Naive thymus-derived CD4-positive, alpha-beta T cell (primary cell): ENCODE data around the gene NHS. TPM values are rescaled to one million over a fixed set of nuclear protein-coding genes. Genes with fewer than 3 reads are reported as not detected.

Source experiments
- ATAC-seq: fragments of 150-1000 bp; cut with Tn5 transposase; 2 replicates; pipeline ENCODE4 v1.10.0; 2021; ENCODE audit warnings: mild to moderate bottlenecking, moderate library complexity
- CTCF ChIA-PET: fragments of 350-600 bp; sonication (Branson Sonifier 250); formaldehyde crosslinking; loops from one replicate; lab custom pipeline; 2021; ENCODE audit warnings: antibody characterized with exemption; lab: Charles Lee
- POLR2A ChIA-PET: fragments of 350-600 bp; sonication (Branson Sonifier 250); formaldehyde crosslinking; loops from one replicate; lab custom pipeline; 2021; ENCODE audit warnings: antibody characterized with exemption, inconsistent platforms; lab: Charles Lee
- DNase-seq, 9 donors: peaks; one replicate each; pipeline versions ENCODE4 v3.0.0 to v3.0.0-alpha.2; 2020 to 2022; ENCODE audit warnings: mixed read lengths in 1 of 9
- H3K27ac ChIP-seq: one replicate; pipeline ENCODE4 v1.7.0; 2013; ENCODE audit warnings: mild to moderate bottlenecking, low read depth, low read length, moderate library complexity
- H3K27me3 ChIP-seq, 2 donors: one replicate each; pipeline ENCODE4 v1.7.0; 2013; ENCODE audit warnings: low read length in 2 of 2, mild to moderate bottlenecking in 2 of 2, moderate library complexity in 2 of 2; ENCODE audit not compliant: control insufficient read depth in 2 of 2, insufficient read depth in 2 of 2
- H3K36me3 ChIP-seq, 3 experiments: 1 replicate in 2 of 3; 2 replicates in 1 of 3; pipeline ENCODE4 v1.7.0; 2013; ENCODE audit warnings: low read length in 3 of 3, mild to moderate bottlenecking in 3 of 3, moderate library complexity in 1 of 3; ENCODE audit not compliant: insufficient read depth in 3 of 3, control insufficient read depth in 2 of 3
- H3K4me1 ChIP-seq, 2 donors: one replicate each; pipeline ENCODE4 v1.7.0; 2013; ENCODE audit warnings: low read length in 2 of 2, mild to moderate bottlenecking in 2 of 2, moderate library complexity in 1 of 2; ENCODE audit not compliant: control insufficient read depth in 2 of 2, insufficient read depth in 2 of 2
- H3K4me3 ChIP-seq: 2 replicates; pipeline ENCODE4 v1.7.0; 2013; ENCODE audit warnings: mild to moderate bottlenecking, low read length
- H3K9me3 ChIP-seq, 3 experiments: 1 replicate in 2 of 3; 2 replicates in 1 of 3; pipeline ENCODE4 v1.7.0; 2013; ENCODE audit warnings: low read length in 3 of 3; ENCODE audit not compliant: control insufficient read depth in 2 of 3
- H3K27ac Mint-ChIP-seq, 9 donors: one replicate each; pipeline ENCODE4 v1.8.0; 2020 to 2022; ENCODE audit warnings: mixed read lengths in 9 of 9, mild to moderate bottlenecking in 8 of 9, moderate library complexity in 5 of 9, inconsistent platforms in 2 of 9
- H3K27me3 Mint-ChIP-seq, 5 donors: one replicate each; pipeline ENCODE4 v1.8.0; 2021 to 2022; ENCODE audit warnings: mixed read lengths in 5 of 5, mild to moderate bottlenecking in 1 of 5
- H3K36me3 Mint-ChIP-seq, 5 donors: one replicate each; pipeline ENCODE4 v1.8.0; 2020 to 2022; ENCODE audit warnings: mixed read lengths in 5 of 5, mild to moderate bottlenecking in 3 of 5, inconsistent platforms in 1 of 5
- H3K4me1 Mint-ChIP-seq, 7 donors: one replicate each; pipeline ENCODE4 v1.8.0; 2020 to 2022; ENCODE audit warnings: mixed read lengths in 7 of 7, mild to moderate bottlenecking in 3 of 7, inconsistent platforms in 1 of 7
- H3K4me3 Mint-ChIP-seq, 10 donors: one replicate each; pipeline ENCODE4 v1.8.0; 2020 to 2022; ENCODE audit warnings: mild to moderate bottlenecking in 10 of 10, mixed read lengths in 10 of 10, moderate library complexity in 6 of 10, inconsistent platforms in 2 of 10
- H3K9me3 Mint-ChIP-seq, 11 donors: one replicate each; pipeline ENCODE4 v1.8.0; 2020 to 2022; ENCODE audit warnings: mixed read lengths in 11 of 11, mild to moderate bottlenecking in 4 of 11, inconsistent platforms in 1 of 11, moderate library complexity in 1 of 11
- intact Hi-C, 2 donors: fragments of 100-400 bp; cut with micrococcal nuclease; formaldehyde crosslinking; loops; one replicate each; pipeline ENCODE4 v1.15.1; 2023
- polyA plus RNA-seq, 2 donors: library from polyadenylated mRNA; unstranded; fragments of 300-500 nt; fragmentation: Illumina TruSeq; gene quantifications; one replicate each; pipeline ENCODE4 v1.2.3, GENCODE V29; 2021
- total RNA-seq, 6 experiments: library from RNA in 5 of 6; stranded (reverse) in 5 of 6; gene quantifications; 1 replicate in 5 of 6; 2 replicates in 1 of 6; pipeline ENCODE4 v1.2.3 and lab custom pipeline; 2021 to 2026

NHS gene
- total and polyA plus RNA-seq, 7 experiments from 2014 or later: 0.02 to 2.6 (median 0.32) TPM; not detected in 1

DNA sequence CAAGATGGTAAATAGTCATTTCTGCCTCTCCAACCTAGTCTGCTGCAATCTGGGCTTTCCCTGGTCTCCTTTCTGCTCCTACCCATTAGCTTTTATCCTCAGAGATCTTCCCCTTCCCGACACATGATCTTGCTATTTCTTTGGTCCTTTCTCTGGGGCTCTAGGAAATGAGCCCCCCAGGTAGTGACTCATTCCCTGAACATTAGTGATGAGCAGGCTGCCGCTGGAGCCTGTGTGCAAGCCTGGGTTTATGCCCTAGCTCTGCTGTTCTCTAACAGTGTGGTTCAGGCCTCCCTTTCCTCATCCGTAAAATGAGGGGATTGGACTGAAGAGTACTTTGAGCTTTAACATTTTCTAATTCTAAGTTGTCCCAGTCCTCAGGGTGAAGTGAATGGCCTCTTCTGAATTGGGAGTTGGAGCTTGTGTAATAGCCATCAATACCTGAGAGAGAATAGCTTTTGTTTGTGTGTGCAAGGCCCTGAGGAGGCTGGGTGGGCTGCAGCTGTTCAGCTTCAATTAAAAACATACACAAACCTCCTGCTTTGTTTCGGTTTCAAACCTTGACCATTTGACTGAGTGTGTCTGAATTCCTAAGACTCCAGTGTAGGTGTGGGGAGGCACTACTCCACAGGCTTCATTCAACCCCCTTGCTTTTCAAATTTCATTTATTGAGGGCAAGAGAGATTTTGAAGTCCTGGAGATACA, 246.7 kb downstream of the NHS start:
- DNase-seq: no peak
- Mint-ChIP-seq H3K4me3 (no peak overlapping the region), H3K27ac (no peak overlapping the region), H3K36me3 (peaks cover 0 to 2% (median 0%) of the 10 kb centered on the region in 5 donors), H3K27me3 (peaks cover 0 to 2% (median 0%) of the 10 kb centered on the region in 5 donors), H3K4me1 (no peaks in the 10 kb centered on the region), H3K9me3 (peaks cover 0 to 3% (median 0%) of the 10 kb centered on the region in 11 donors)
- intact Hi-C loops: no loop called here
- H3K9me3 ChIP-seq: no peaks in the 10 kb centered on the region
- no peaks in the 10 kb centered on the region for H3K27me3 ChIP-seq
- no peaks in the 10 kb centered on the region for H3K36me3 ChIP-seq
- H3K4me1 ChIP-seq: no peaks in the 10 kb centered on the region
- CTCF ChIA-PET: no interaction called here
- ATAC-seq: no peak
- no peak overlapping the region for H3K4me3 ChIP-seq
- H3K27ac ChIP-seq: no peak overlapping the region
- POLR2A ChIA-PET: no interaction called here

GRCh38 chrX:17622331-17622730, 247.3 kb downstream of the NHS start:
- intact Hi-C loops: no loop called here
- Histone ChIP-seq H3K4me3 (no peak overlapping the region), H3K36me3 (no peaks in the 10 kb centered on the region), H3K27ac (no peak overlapping the region), H3K27me3 (no peaks in the 10 kb centered on the region), H3K9me3 (no peaks in the 10 kb centered on the region), H3K4me1 (no peaks in the 10 kb centered on the region)
- Mint-ChIP-seq H3K9me3 (peaks cover 0 to 3% (median 0%) of the 10 kb centered on the region in 11 donors), H3K27me3 (peaks cover 0 to 2% (median 0%) of the 10 kb centered on the region in 5 donors), H3K4me3 (no peak overlapping the region), H3K27ac (no peak overlapping the region), H3K4me1 (no peaks in the 10 kb centered on the region), H3K36me3 (peaks cover 0 to 2% (median 0%) of the 10 kb centered on the region in 5 donors)
- POLR2A ChIA-PET: no interaction called here
- CTCF ChIA-PET: no interaction called here
- no peak for DNase-seq
- no peak for ATAC-seq

DNA sequence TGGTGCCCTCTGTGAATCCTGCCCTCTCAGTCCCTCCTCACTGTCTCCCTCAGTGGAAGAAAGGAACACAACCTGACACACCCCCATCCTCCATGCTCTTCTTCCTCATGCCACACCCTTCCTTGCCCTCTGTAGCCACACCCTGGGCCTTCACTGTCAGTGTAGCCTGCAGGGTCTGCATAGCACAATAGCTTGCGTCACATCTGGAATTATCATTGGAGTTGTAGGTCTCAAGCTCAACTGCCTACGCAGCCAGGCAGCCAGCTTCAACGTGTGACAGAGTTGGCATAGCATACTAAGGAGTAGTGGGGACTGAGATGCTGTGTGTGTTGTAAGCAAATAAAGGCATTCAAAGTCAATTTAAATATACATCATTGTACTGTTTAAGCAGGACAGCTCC, 248.8 kb downstream of the NHS start:
- Mint-ChIP-seq H3K36me3 (peaks cover 0 to 2% (median 0%) of the 10 kb centered on the region in 5 donors), H3K4me3 (no peak overlapping the region), H3K4me1 (no peaks in the 10 kb centered on the region), H3K27me3 (peaks cover 0 to 2% (median 0%) of the 10 kb centered on the region in 5 donors), H3K9me3 (peaks cover 0 to 3% (median 0%) of the 10 kb centered on the region in 11 donors), H3K27ac (no peak overlapping the region)
- DNase-seq: no peak
- H3K27ac ChIP-seq: no peak overlapping the region
- H3K4me3 ChIP-seq: no peak overlapping the region
- no peaks in the 10 kb centered on the region for H3K4me1 ChIP-seq
- intact Hi-C loops: no loop called here
- H3K27me3 ChIP-seq: no peaks in the 10 kb centered on the region
- H3K36me3 ChIP-seq: no peaks in the 10 kb centered on the region
- ChIA-PET POLR2A (no interaction called here), CTCF (no interaction called here)
- no peaks in the 10 kb centered on the region for H3K9me3 ChIP-seq
- no peak for ATAC-seq

DNA sequence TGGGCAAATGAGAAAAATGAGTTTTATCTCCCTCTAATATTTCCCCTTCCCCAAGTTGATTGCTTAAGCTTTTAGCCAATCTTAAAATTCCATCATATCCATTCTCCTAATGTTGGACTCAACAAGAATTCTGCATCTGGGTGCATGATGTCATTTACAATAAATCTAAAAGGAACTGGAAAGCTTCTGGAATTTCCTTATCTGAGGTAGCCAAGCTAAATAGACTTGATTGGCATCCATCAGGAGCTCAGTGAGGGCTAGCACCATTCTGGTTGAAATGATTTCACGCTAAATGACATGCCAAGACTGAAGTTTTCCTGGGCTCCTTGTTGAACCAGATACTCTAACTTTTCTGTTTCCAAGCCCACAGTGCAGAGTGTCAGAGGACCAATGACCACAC, 252.0 kb downstream of the NHS start:
- ChIA-PET POLR2A (no interaction called here), CTCF (no interaction called here)
- H3K36me3 Mint-ChIP-seq: peaks cover 0 to 2% (median 0%) of the 10 kb centered on the region in 5 donors
- H3K4me1 Mint-ChIP-seq: no peaks in the 10 kb centered on the region
- ATAC-seq (no peak), DNase-seq (no peak)
- no peaks in the 10 kb centered on the region for H3K36me3 ChIP-seq
- H3K27me3 Mint-ChIP-seq: peaks cover 0 to 2% (median 0%) of the 10 kb centered on the region in 5 donors
- no peaks in the 10 kb centered on the region for H3K4me1 ChIP-seq
- no peak overlapping the region for H3K4me3 ChIP-seq
- intact Hi-C loops: no loop called here
- no peaks in the 10 kb centered on the region for H3K27me3 ChIP-seq
- no peak overlapping the region for H3K27ac Mint-ChIP-seq
- H3K27ac ChIP-seq: no peak overlapping the region
- peaks cover 0 to 2% (median 0%) of the 10 kb centered on the region in 11 donors for H3K9me3 Mint-ChIP-seq
- no peak overlapping the region for H3K4me3 Mint-ChIP-seq
- H3K9me3 ChIP-seq: no peaks in the 10 kb centered on the region

DNA sequence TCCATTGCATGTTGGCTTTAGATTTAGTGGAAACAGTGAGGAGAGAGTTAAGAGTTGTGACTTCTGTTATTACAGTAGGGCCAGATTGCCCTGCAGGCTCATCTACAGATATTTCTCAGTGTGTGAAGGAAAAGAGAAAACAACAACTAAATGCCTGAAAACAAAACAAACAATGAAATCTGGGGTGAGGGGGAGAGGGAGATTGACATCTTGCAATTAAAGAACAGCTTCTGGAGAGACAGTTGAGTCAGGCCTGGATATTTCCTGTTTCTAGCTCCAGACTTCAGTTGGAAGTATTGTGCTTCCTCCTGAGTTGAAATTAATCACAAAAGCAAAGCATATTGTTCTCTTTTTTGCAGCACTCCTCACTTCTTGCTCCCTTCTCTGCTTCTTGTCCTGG, 254.0 kb downstream of the NHS start:
- ChIA-PET CTCF (no interaction called here), POLR2A (no interaction called here)
- no peak for ATAC-seq

GRCh38 chrX:17629519-17629918, 254.5 kb downstream of the NHS start:
- H3K4me3 ChIP-seq: no peak overlapping the region
- ChIA-PET POLR2A (no interaction called here), CTCF (no interaction called here)
- Mint-ChIP-seq H3K4me1 (peaks cover 0 to 9% (median 6%) of the 10 kb centered on the region in 7 donors), H3K27ac (no peak overlapping the region), H3K36me3 (peaks cover 0 to 2% (median 0%) of the 10 kb centered on the region in 5 donors), H3K27me3 (peaks cover 0 to 2% (median 0%) of the 10 kb centered on the region in 5 donors), H3K4me3 (no peak overlapping the region), H3K9me3 (peaks cover 0 to 2% (median 0%) of the 10 kb centered on the region in 11 donors)
- ATAC-seq: no peak
- H3K27me3 ChIP-seq: no peaks in the 10 kb centered on the region
- H3K36me3 ChIP-seq: no peaks in the 10 kb centered on the region
- no peaks in the 10 kb centered on the region for H3K9me3 ChIP-seq
- peaks cover 0 to 5% of the 10 kb centered on the region in 2 donors for H3K4me1 ChIP-seq
- H3K27ac ChIP-seq: no peak overlapping the region
- intact Hi-C loops: no loop called here
- DNase-seq: no peak

More for the DNA sequence above, 254.0 kb downstream of the NHS start:
- Mint-ChIP-seq H3K4me3 (no peak overlapping the region), H3K36me3 (peaks cover 0 to 2% (median 0%) of the 10 kb centered on the region in 5 donors), H3K9me3 (peaks cover 0 to 2% (median 0%) of the 10 kb centered on the region in 11 donors), H3K27ac (no peak overlapping the region), H3K27me3 (peaks cover 0 to 2% (median 0%) of the 10 kb centered on the region in 5 donors), H3K4me1 (peaks cover 0 to 9% (median 6%) of the 10 kb centered on the region in 7 donors)
- Histone ChIP-seq H3K36me3 (no peaks in the 10 kb centered on the region), H3K4me3 (no peak overlapping the region), H3K4me1 (peaks cover 0 to 5% of the 10 kb centered on the region in 2 donors), H3K27ac (no peak overlapping the region), H3K27me3 (no peaks in the 10 kb centered on the region), H3K9me3 (no peaks in the 10 kb centered on the region)
- intact Hi-C loops: no loop called here
- no peak for DNase-seq

GRCh38 chrX:17631647-17632046, 256.6 kb downstream of the NHS start:
- Mint-ChIP-seq H3K4me1 (peaks cover 0 to 9% (median 6%) of the 10 kb centered on the region in 7 donors), H3K9me3 (peaks cover 0 to 2% (median 0%) of the 10 kb centered on the region in 11 donors), H3K4me3 (no peak overlapping the region), H3K27me3 (no peaks in the 10 kb centered on the region), H3K27ac (no peak overlapping the region), H3K36me3 (no peaks in the 10 kb centered on the region)
- Histone ChIP-seq H3K36me3 (no peaks in the 10 kb centered on the region), H3K4me1 (peaks cover 0 to 5% of the 10 kb centered on the region in 2 donors), H3K9me3 (no peaks in the 10 kb centered on the region), H3K4me3 (no peak overlapping the region), H3K27me3 (no peaks in the 10 kb centered on the region), H3K27ac (no peak overlapping the region)
- CTCF ChIA-PET: no interaction called here
- POLR2A ChIA-PET: no interaction called here
- ATAC-seq (no peak), DNase-seq (no peak)
- intact Hi-C loops: loop anchor here in 1 of 2 donors (2.0 kb wide), 1 partner anchor 23 kb away; no protein-coding TSS in a partner anchor
